NCI-H2227 (cell line): Measurements from ENCODE around the gene STRC.
"Not testable (repeated sequence)": the region's sequence is repeated elsewhere in the genome, so short reads cannot be mapped to it uniquely, and the experiment has no call there.

ENCODE experiments used
- DNase-seq: peaks from one replicate; lab custom pipeline; 2025; ENCODE audit not compliant: unreplicated experiment; lab: John Stamatoyannopoulos, UW

STRC gene

GRCh38 chr15:43566615-43567014 lies 52.0 kb downstream of the STRC start:
- DNase-seq, result not testable (repeated sequence)

GRCh38 chr15:43563793-43564192 lies 54.8 kb downstream of the STRC start:
- DNase-seq, result not testable (repeated sequence)

- not testable (repeated sequence) for DNase-seq
Measured at GRCh38 chr15:43562753-43563152, 55.8 kb downstream of the STRC start.

- DNase-seq, result no peak
Measured at GRCh38 chr15:43552986-43553385, 65.6 kb downstream of the STRC start.

- DNase-seq, result no peak
Measured at GRCh38 chr15:43552256-43552655, 66.3 kb downstream of the STRC start.

GRCh38 chr15:43550527-43551363 lies 67.9 kb downstream of the STRC start:
- no peak for DNase-seq
